Endothelial cell of hepatic sinusoid (primary cell): Measurements from ENCODE around the gene ESCO1.

Experiments
- in situ Hi-C: cut with HindIII; loops from 2 replicates; pipeline ENCODE4 v1.10.0; 2017; ENCODE audit warnings: low sequenced_read_pairs

ESCO1 gene

GRCh38 chr18:21489919-21490495 is 110.5 kb downstream of the ESCO1 start:
- in situ Hi-C loops, result no loop called here

- in situ Hi-C loops, result no loop called here
Observed at GRCh38 chr18:21489119-21489750, 111.3 kb downstream of the ESCO1 start.

GRCh38 chr18:21486905-21487437 is 113.5 kb downstream of the ESCO1 start:
- in situ Hi-C loops, result no loop called here

- in situ Hi-C loops, result no loop called here
Observed at GRCh38 chr18:21484851-21485636, 115.5 kb downstream of the ESCO1 start.

GRCh38 chr18:21483051-21483450 is 117.5 kb downstream of the ESCO1 start:
- in situ Hi-C loops, result no loop called here

- in situ Hi-C loops, result no loop called here
Observed at GRCh38 chr18:21481739-21482138, 118.8 kb downstream of the ESCO1 start.

- in situ Hi-C loops, result no loop called here
Observed at GRCh38 chr18:21479721-21480120, 120.8 kb downstream of the ESCO1 start.
